ENCODE measurements around the gene RHAG.
"Not testable (repeated sequence)": the region's sequence is repeated elsewhere in the genome, so short reads cannot be mapped to it uniquely, and the experiment has no call there.

The RHAG gene

GRCh38 chr6:49647476-49647875, 10.8 kb upstream of the RHAG start:
- Mint-ChIP-seq H3K4me1 (ENCODE audit: low read depth) (no peaks in the 10 kb centered on the region), H3K27me3 (peaks cover 2% of the 10 kb centered on the region), H3K36me3 (no peaks in the 10 kb centered on the region), H3K4me3 (no peak overlapping the region), H3K9me3 (ENCODE audit: low read depth) (peaks cover 9% of the 10 kb centered on the region), H3K27ac (no peak overlapping the region)

GRCh38 chr6:49646942-49647341, 10.3 kb upstream of the RHAG start:
- Mint-ChIP-seq H3K36me3 (no peaks in the 10 kb centered on the region), H3K27ac (no peak overlapping the region), H3K9me3 (ENCODE audit: low read depth) (peaks cover 9% of the 10 kb centered on the region), H3K4me1 (ENCODE audit: low read depth) (no peaks in the 10 kb centered on the region), H3K27me3 (peaks cover 2% of the 10 kb centered on the region), H3K4me3 (no peak overlapping the region)

GRCh38 chr6:49646130-49646824, 9.6 kb upstream of the RHAG start:
- Mint-ChIP-seq H3K27ac (no peak overlapping the region), H3K4me3 (no peak overlapping the region), H3K9me3 (ENCODE audit: low read depth) (peaks cover 9% of the 10 kb centered on the region), H3K27me3 (peaks cover 2% of the 10 kb centered on the region), H3K4me1 (ENCODE audit: low read depth) (no peaks in the 10 kb centered on the region), H3K36me3 (no peaks in the 10 kb centered on the region)

- peaks cover 5% of the 10 kb centered on the region for H3K9me3 Mint-ChIP-seq (ENCODE audit: low read depth)
- H3K27me3 Mint-ChIP-seq = no peaks in the 10 kb centered on the region
- no peak overlapping the region for H3K4me3 Mint-ChIP-seq
- no peak overlapping the region for H3K27ac Mint-ChIP-seq
- H3K4me1 Mint-ChIP-seq (ENCODE audit: low read depth) = no peaks in the 10 kb centered on the region
- H3K36me3 Mint-ChIP-seq = no peaks in the 10 kb centered on the region
These were observed 8.5 kb upstream of the RHAG start for GRCh38 chr6:49645139-49645538.

GRCh38 chr6:49639177-49639817, 2.7 kb upstream of the RHAG start:
- H3K4me3 Mint-ChIP-seq = no peak overlapping the region
- H3K36me3 Mint-ChIP-seq = no peaks in the 10 kb centered on the region
- H3K27me3 Mint-ChIP-seq = no peaks in the 10 kb centered on the region
- no peaks in the 10 kb centered on the region for H3K9me3 Mint-ChIP-seq (ENCODE audit: low read depth)
- H3K4me1 Mint-ChIP-seq (ENCODE audit: low read depth) = no peaks in the 10 kb centered on the region
- H3K27ac Mint-ChIP-seq = no peak overlapping the region

GRCh38 chr6:49637350-49637731, 702 bp upstream of the RHAG start:
- no peaks in the 10 kb centered on the region for H3K4me1 Mint-ChIP-seq (ENCODE audit: low read depth)
- no peak overlapping the region for H3K27ac Mint-ChIP-seq
- no peak overlapping the region for H3K4me3 Mint-ChIP-seq
- no peaks in the 10 kb centered on the region for H3K36me3 Mint-ChIP-seq
- no peaks in the 10 kb centered on the region for H3K9me3 Mint-ChIP-seq (ENCODE audit: low read depth)
- no peaks in the 10 kb centered on the region for H3K27me3 Mint-ChIP-seq

GRCh38 chr6:49635978-49636712, 494 bp downstream of the RHAG start:
- H3K4me1 Mint-ChIP-seq (ENCODE audit: low read depth) = no peaks in the 10 kb centered on the region
- no peak overlapping the region for H3K4me3 Mint-ChIP-seq
- no peaks in the 10 kb centered on the region for H3K27me3 Mint-ChIP-seq
- no peaks in the 10 kb centered on the region for H3K9me3 Mint-ChIP-seq (ENCODE audit: low read depth)
- H3K36me3 Mint-ChIP-seq = no peaks in the 10 kb centered on the region
- H3K27ac Mint-ChIP-seq = no peak overlapping the region

- H3K9me3 Mint-ChIP-seq (ENCODE audit: low read depth) = no peaks in the 10 kb centered on the region
- no peaks in the 10 kb centered on the region for H3K36me3 Mint-ChIP-seq
- H3K4me1 Mint-ChIP-seq (ENCODE audit: low read depth) = no peaks in the 10 kb centered on the region
- H3K4me3 Mint-ChIP-seq = no peak overlapping the region
- no peaks in the 10 kb centered on the region for H3K27me3 Mint-ChIP-seq
- no peak overlapping the region for H3K27ac Mint-ChIP-seq
These were observed 1.2 kb downstream of the RHAG start for GRCh38 chr6:49635480-49635879.

- no peaks in the 10 kb centered on the region for H3K4me1 Mint-ChIP-seq (ENCODE audit: low read depth)
- peaks cover 2% of the 10 kb centered on the region for H3K27me3 Mint-ChIP-seq
- peaks cover 2% of the 10 kb centered on the region for H3K36me3 Mint-ChIP-seq
- H3K27ac Mint-ChIP-seq = no peak overlapping the region
- H3K4me3 Mint-ChIP-seq = no peak overlapping the region
- H3K9me3 Mint-ChIP-seq (ENCODE audit: low read depth) = no peaks in the 10 kb centered on the region
These were observed 1.8 kb downstream of the RHAG start for GRCh38 chr6:49634836-49635218.

- peaks cover 2% of the 10 kb centered on the region for H3K36me3 Mint-ChIP-seq
- H3K27me3 Mint-ChIP-seq = peaks cover 2% of the 10 kb centered on the region
- no peak overlapping the region for H3K27ac Mint-ChIP-seq
- no peak overlapping the region for H3K4me3 Mint-ChIP-seq
- no peaks in the 10 kb centered on the region for H3K4me1 Mint-ChIP-seq (ENCODE audit: low read depth)
- H3K9me3 Mint-ChIP-seq (ENCODE audit: low read depth) = no peaks in the 10 kb centered on the region
These were observed 2.4 kb downstream of the RHAG start for GRCh38 chr6:49634092-49634835.

GRCh38 chr6:49633541-49633940, 3.1 kb downstream of the RHAG start:
- Mint-ChIP-seq H3K4me1 (ENCODE audit: low read depth) (no peaks in the 10 kb centered on the region), H3K9me3 (ENCODE audit: low read depth) (no peaks in the 10 kb centered on the region), H3K27me3 (peaks cover 2% of the 10 kb centered on the region), H3K4me3 (no peak overlapping the region), H3K27ac (no peak overlapping the region), H3K36me3 (peaks cover 2% of the 10 kb centered on the region)

GRCh38 chr6:49632727-49633126, 3.9 kb downstream of the RHAG start:
- Mint-ChIP-seq H3K4me3 (no peak overlapping the region), H3K9me3 (ENCODE audit: low read depth) (no peaks in the 10 kb centered on the region), H3K27me3 (peaks cover 2% of the 10 kb centered on the region), H3K27ac (no peak overlapping the region), H3K4me1 (ENCODE audit: low read depth) (no peaks in the 10 kb centered on the region), H3K36me3 (peaks cover 2% of the 10 kb centered on the region)

- H3K4me3 Mint-ChIP-seq; H3K4me1 Mint-ChIP-seq (ENCODE audit: low read depth); H3K27me3 Mint-ChIP-seq; H3K36me3 Mint-ChIP-seq; H3K9me3 Mint-ChIP-seq (ENCODE audit: low read depth); H3K27ac Mint-ChIP-seq: not testable (repeated sequence)
These were observed 7.1 kb downstream of the RHAG start for GRCh38 chr6:49629485-49630088.

- Mint-ChIP-seq H3K27me3 (peaks cover 4% of the 10 kb centered on the region), H3K4me3 (no peak overlapping the region), H3K27ac (no peak overlapping the region), H3K36me3 (peaks cover 2% of the 10 kb centered on the region), H3K4me1 (ENCODE audit: low read depth) (no peaks in the 10 kb centered on the region), H3K9me3 (ENCODE audit: low read depth) (no peaks in the 10 kb centered on the region)
These were observed 9.8 kb downstream of the RHAG start for GRCh38 chr6:49626811-49627210.

- no peak overlapping the region for H3K27ac Mint-ChIP-seq
- H3K36me3 Mint-ChIP-seq = no peaks in the 10 kb centered on the region
- H3K9me3 Mint-ChIP-seq (ENCODE audit: low read depth) = no peaks in the 10 kb centered on the region
- no peaks in the 10 kb centered on the region for H3K4me1 Mint-ChIP-seq (ENCODE audit: low read depth)
- no peak overlapping the region for H3K4me3 Mint-ChIP-seq
- H3K27me3 Mint-ChIP-seq = no peaks in the 10 kb centered on the region
These were observed 18.4 kb downstream of the RHAG start for GRCh38 chr6:49618257-49618656.

All from activated naive CD8-positive, alpha-beta T cell (primary cell).